HG03280 (cell line): ENCODE results near the gene QARS1.

ENCODE experiments used
- ATAC-seq: cut with Tn5 transposase; IDR thresholded peaks from one replicate; pipeline ENCODE4 v1.9.1; 2021; ENCODE audit warnings: mild to moderate bottlenecking, moderate library complexity; ENCODE audit not compliant: unreplicated experiment

The QARS1 gene

DNA sequence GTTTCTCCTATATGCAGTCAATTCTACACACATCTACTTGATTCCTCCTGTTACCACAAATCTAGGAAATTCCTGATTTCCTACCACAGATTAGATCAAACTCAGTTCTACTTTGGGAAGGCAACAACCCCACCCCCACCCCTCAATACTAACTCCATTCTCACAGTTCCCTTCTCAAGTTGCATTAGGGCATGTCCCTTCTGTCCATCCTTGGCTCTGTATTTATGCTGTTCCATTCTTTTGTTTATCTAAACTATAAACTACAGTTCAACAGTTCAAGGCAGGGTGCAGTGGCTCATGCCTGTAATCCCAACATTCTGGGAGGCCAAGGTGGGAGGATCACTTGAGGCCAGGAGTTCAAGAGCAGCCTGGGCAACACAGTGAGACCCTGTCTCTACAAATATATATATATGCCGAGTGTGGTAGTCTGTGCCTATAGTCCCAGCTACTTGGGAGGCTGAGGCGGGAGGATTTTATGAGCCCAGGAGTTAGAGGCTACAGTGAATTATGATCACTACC, 50.2 kb downstream of the QARS1 start:
- ATAC-seq = no peak

- no peak for ATAC-seq
Observed at GRCh38 chr3:49053543-49053942, 51.0 kb downstream of the QARS1 start.
